Choroid plexus epithelial cell (primary cell): ENCODE results near the gene KCTD20.

ENCODE experiments used
- DNase-seq: peaks from one replicate; pipeline ENCODE4 v3.0.0-alpha.2; 2010; ENCODE audit warnings: low read depth
- H3K4me3 ChIP-seq: 2 replicates; pipeline ENCODE4 v1.5.1; 2011; ENCODE audit warnings: low read depth, mild to moderate bottlenecking, control low read depth, low read length, moderate library complexity
- TF ChIP-seq, protein P1 (sequence below): conservative IDR thresholded peaks from 2 replicates; pipeline ENCODE4 v1.5.1; 2011; ENCODE audit warnings: low read depth, mild to moderate bottlenecking, control low read depth, inconsistent platforms, low read length, moderate library complexity

KCTD20 gene

DNA sequence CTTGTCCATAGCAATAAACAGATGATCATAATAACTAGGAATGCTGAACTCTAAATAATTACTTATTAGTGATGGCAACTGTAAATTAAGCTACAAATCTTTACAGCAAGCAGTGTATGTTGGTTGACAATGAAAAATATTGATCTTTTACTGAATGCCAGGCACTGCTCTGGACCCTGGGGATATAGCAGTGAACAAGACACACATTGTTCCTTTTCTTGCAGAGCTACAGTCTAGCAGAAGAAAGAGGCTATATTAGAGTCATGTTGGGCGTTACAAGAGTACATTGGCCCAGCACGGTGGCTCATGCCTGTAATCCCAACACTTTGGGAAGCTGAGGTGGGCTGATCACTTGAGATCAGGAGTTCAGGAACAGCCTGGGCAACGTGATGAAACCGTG, 11.6 kb upstream of the KCTD20 start:
- no peak overlapping the region for H3K4me3 ChIP-seq
- TF ChIP-seq, protein P1, sequence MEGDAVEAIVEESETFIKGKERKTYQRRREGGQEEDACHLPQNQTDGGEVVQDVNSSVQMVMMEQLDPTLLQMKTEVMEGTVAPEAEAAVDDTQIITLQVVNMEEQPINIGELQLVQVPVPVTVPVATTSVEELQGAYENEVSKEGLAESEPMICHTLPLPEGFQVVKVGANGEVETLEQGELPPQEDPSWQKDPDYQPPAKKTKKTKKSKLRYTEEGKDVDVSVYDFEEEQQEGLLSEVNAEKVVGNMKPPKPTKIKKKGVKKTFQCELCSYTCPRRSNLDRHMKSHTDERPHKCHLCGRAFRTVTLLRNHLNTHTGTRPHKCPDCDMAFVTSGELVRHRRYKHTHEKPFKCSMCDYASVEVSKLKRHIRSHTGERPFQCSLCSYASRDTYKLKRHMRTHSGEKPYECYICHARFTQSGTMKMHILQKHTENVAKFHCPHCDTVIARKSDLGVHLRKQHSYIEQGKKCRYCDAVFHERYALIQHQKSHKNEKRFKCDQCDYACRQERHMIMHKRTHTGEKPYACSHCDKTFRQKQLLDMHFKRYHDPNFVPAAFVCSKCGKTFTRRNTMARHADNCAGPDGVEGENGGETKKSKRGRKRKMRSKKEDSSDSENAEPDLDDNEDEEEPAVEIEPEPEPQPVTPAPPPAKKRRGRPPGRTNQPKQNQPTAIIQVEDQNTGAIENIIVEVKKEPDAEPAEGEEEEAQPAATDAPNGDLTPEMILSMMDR = no peak
- no peak for DNase-seq

DNA sequence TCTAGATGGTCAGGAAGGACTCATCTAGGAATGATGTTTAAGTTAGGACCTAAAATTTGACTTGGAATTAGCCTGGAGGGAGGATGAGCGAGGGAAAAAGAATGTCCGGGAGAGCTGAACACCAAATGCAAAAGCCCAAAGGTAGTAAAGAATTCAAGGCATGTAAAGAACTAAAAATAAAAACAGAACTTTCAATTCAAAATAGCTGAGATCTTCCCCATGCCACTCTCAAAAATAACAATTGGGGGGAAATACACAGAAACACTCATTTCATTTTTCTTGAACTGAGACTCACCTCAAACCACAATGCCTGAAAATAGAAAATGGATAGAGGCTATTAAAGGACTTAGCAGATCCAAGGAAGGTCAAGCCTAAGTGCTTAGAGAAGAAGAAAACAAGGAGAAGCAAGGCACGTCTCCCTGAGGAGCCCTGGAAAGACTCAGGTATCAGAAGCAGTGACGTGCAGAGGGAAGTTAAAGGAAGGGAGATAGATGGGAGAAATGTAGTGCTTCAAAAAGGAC, 10.6 kb upstream of the KCTD20 start:
- TF ChIP-seq, protein P1 = no peak
- H3K4me3 ChIP-seq = no peak overlapping the region
- DNase-seq = peak; percentile 37

DNA sequence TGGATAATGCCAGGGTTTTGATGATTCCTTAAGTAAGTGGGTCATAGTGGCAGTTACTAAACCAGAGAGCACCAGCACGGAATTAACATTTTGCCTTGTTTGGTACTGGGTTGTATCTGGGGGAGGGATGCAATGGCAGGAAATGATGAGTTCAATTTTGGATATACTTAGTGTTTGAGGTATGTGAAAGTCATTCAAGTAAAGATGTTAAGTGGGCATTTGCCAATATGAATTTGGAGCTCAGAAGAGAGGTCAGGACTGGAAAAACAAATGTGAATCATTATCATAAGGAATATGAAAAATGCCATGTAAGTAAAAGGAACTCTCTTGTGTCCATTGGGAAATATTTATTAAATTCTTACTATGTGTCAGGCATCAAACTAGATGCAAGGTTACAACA, 6.3 kb upstream of the KCTD20 start:
- peak; percentile 44 for DNase-seq
- no peak overlapping the region for H3K4me3 ChIP-seq
- TF ChIP-seq, protein P1 = no peak

DNA sequence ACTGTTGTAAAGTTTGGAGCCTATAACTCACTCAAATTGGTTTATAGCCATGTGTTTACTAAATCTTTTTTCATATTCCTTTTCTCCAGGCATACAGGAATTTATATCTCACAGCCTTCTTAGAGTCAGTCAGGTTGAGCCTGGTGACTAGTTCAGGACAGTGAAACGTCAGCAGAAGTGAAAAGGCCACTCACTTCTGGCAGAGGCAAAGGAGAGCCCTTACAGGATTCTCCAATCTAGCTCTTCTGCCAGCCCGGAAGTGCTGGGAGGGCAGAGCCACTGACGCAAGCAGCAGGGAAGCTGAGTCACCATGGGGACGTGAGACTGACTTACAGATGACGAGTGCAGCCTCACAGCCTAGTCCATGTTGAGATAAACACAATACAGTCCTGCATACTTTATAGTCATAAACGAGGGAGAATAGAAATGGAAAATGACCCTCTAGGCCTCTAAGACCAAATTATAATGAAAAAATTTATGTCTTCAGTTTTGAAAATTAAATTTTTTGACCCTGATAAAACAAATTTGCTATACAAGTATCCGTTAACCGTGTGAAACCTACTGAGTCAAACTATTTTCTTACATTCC, 1.4 kb upstream of the KCTD20 start:
- no peak overlapping the region for H3K4me3 ChIP-seq
- TF ChIP-seq, protein P1 = no peak
- DNase-seq = peak; percentile 99

DNA sequence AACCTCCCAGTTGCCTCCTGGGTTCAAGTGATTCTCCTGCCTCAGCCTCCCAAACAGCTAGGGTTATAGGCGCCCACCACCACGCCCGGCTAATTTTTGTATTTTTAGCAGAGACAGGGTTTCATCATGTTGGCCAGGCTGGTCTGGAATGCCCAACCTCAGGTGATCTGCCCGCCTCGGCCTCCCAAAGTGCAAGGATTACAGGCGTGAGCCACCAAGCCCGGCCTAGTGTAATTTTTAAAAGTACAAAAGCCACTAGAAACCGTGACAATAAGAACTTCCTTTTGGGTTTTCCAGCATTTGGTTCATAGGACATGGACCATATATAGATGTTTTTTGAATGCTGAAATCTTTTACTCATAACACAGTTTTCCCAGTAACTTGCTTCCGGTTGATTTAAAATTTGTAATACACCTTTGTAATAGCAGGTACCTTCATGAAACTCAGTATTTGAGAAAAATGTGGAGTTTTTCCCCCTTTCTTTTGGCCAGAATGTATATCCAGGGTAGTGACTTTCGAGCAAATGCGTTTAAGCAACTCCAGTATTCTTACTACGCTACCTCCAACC, 613 bp upstream of the KCTD20 start:
- peak overlapping the region; percentile 94 for H3K4me3 ChIP-seq
- no peak for DNase-seq
- TF ChIP-seq, protein P1 = no peak

DNA sequence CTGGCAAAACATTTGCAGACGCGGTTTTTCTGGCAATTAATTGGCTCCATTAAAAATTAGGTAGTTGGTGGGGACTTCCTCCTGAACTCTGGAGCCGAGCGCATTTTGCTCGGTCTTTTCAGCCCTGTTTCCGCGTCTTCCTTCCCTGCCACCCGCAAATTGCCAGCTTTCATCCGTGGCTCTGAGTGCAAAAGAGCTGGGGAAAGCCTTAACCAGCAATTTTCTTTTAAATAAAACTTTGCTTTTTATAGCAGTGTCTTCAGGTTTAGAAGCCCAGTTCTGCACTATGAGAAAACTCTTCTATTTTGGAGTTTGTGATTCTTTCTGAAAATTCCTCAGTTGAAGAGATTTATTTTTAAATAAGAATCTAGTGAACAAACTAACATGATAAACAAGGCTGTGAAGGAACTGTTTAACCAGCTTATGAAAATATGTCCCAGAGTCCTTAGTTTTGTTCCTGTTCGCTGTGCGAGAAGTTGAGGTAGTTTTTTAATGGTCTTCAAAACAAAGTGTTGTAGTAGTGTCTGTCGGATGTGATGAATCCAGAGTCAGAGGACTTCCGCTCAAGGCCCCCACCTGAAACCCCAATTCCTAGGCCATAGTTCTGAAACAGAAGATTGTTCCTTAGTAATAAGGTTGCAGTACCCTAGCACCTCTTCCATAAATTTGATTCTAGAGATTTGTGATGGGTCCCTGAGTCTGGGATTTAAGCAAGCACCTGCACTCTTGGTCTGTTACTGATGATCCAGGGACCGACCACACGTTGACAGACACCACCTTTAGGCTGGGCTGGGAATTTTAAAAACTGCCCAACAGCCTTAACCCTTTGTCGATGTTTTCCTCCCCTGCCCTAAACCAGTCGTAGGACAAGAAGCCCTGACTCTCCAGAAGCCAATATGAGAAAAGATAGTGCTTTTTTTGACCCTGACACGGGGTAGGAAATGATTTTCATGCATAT, 950 bp downstream of the KCTD20 start:
- TF ChIP-seq, protein P1 = peak; percentile 31
- H3K4me3 ChIP-seq = peak overlapping the region; percentile 94
- peak; percentile 34 for DNase-seq
